H54 (cell line): Measurements from ENCODE around the gene ENPP6.
A peak's percentile ranks its signal among the peaks of the same experiment; 100 is the strongest.

Source experiments
- DNase-seq: peaks from one replicate; pipeline ENCODE4 v3.0.0; 2011; ENCODE audit warnings: low spot score, mixed read lengths; ENCODE audit not compliant: insufficient read length
- FAIRE-seq: peaks from 3 replicates; lab custom pipeline; 2011; peaks lifted over from hg19 to GRCh38; lab: Jason Lieb, UNC
- POLR2A ChIP-seq: IDR thresholded peaks from 2 replicates; pipeline ENCODE4 v1.6.1; 2011; ENCODE audit warnings: low read depth, mild to moderate bottlenecking, low read length

Gene ENPP6

GRCh38 chr4:184191267-184191666, 26.4 kb downstream of the ENPP6 start:
- FAIRE-seq (no peak), DNase-seq (no peak)
- TF ChIP-seq POLR2A = no peak

GRCh38 chr4:184190711-184191110, 27.0 kb downstream of the ENPP6 start:
- DNase-seq = no peak
- FAIRE-seq = no peak
- TF ChIP-seq POLR2A = no peak

GRCh38 chr4:184189966-184190365, 27.7 kb downstream of the ENPP6 start:
- DNase-seq (no peak), FAIRE-seq (no peak)
- TF ChIP-seq POLR2A = no peak

- no peak for DNase-seq
- no peak for FAIRE-seq
- TF ChIP-seq POLR2A = no peak
These were observed 29.0 kb downstream of the ENPP6 start for GRCh38 chr4:184188443-184189400.

GRCh38 chr4:184177271-184177670, 40.4 kb downstream of the ENPP6 start:
- DNase-seq (no peak), FAIRE-seq (no peak)
- no peak for TF ChIP-seq POLR2A

- TF ChIP-seq POLR2A = no peak
- DNase-seq = no peak
- FAIRE-seq = no peak
These were observed 42.8 kb downstream of the ENPP6 start for GRCh38 chr4:184174571-184175488.

GRCh38 chr4:184171011-184171410, 46.7 kb downstream of the ENPP6 start:
- FAIRE-seq (no peak), DNase-seq (no peak)
- TF ChIP-seq POLR2A = no peak

GRCh38 chr4:184169225-184169867, 48.3 kb downstream of the ENPP6 start:
- FAIRE-seq (no peak), DNase-seq (no peak)
- TF ChIP-seq POLR2A = no peak

GRCh38 chr4:184168406-184169019, 49.2 kb downstream of the ENPP6 start:
- TF ChIP-seq POLR2A = no peak
- no peak for FAIRE-seq
- DNase-seq = peak; percentile 65

- TF ChIP-seq POLR2A = no peak
- FAIRE-seq (no peak), DNase-seq (no peak)
These were observed 50.1 kb downstream of the ENPP6 start for GRCh38 chr4:184167576-184167975.

- no peak for TF ChIP-seq POLR2A
- DNase-seq (no peak), FAIRE-seq (no peak)
These were observed 50.9 kb downstream of the ENPP6 start for GRCh38 chr4:184166736-184167135.

- no peak for FAIRE-seq
These were observed 52.4 kb downstream of the ENPP6 start for GRCh38 chr4:184165291-184165690.

GRCh38 chr4:184163813-184164212, 53.9 kb downstream of the ENPP6 start:
- DNase-seq (peak; percentile 17), FAIRE-seq (no peak)
- no peak for TF ChIP-seq POLR2A

More at GRCh38 chr4:184165291-184165690, 52.4 kb downstream of the ENPP6 start:
- no peak for TF ChIP-seq POLR2A
- DNase-seq = no peak

GRCh38 chr4:184162596-184162995, 55.1 kb downstream of the ENPP6 start:
- TF ChIP-seq POLR2A = no peak
- DNase-seq (no peak), FAIRE-seq (no peak)
